Suprapubic skin (tissue), 4 donors: ENCODE data around the gene FBXL20. TPM values are rescaled to one million over a fixed set of nuclear protein-coding genes. Genes with fewer than 3 reads are reported as not detected.

Experiments used
- DNase-seq, 2 donors: peaks; one replicate each; pipeline ENCODE4 v3.0.0-alpha.2; 2019; ENCODE audit warnings: low spot score in 2 of 2
- H3K27ac ChIP-seq: fragments of 200-600 bp; sonication (generic); one replicate; pipeline ENCODE4 v1.5.1; 2019
- H3K27me3 ChIP-seq: fragments of 200-600 bp; sonication (generic); one replicate; pipeline ENCODE4 v1.5.1; 2019
- H3K36me3 ChIP-seq: fragments of 200-600 bp; sonication (generic); one replicate; pipeline ENCODE4 v1.5.1; 2019
- H3K4me1 ChIP-seq: fragments of 200-600 bp; sonication (generic); one replicate; pipeline ENCODE4 v1.5.1; 2019
- H3K4me3 ChIP-seq: fragments of 200-600 bp; sonication (generic); one replicate; pipeline ENCODE4 v1.5.1; 2019; ENCODE audit warnings: mild to moderate bottlenecking
- H3K9me3 ChIP-seq: fragments of 200-600 bp; sonication (generic); one replicate; pipeline ENCODE4 v1.5.1; 2019
- CTCF ChIP-seq, 2 donors: fragments of 200-600 bp in 1 of 2; fragments of 450-650 bp in 1 of 2; sonication (generic) in 1 of 2; IDR thresholded peaks; one replicate each; pipeline ENCODE4 v1.5.1; 2016 to 2019; ENCODE audit warnings: antibody characterized with exemption in 2 of 2, mild to moderate bottlenecking in 1 of 2, moderate library complexity in 1 of 2
- EP300 ChIP-seq: sonication (generic); formaldehyde crosslinking; IDR thresholded peaks from one replicate; pipeline ENCODE4 v1.6.1; 2017; ENCODE audit warnings: antibody characterized with exemption
- POLR2A ChIP-seq, 2 donors: fragments of 450-650 bp; IDR thresholded peaks; one replicate each; pipeline ENCODE4 v1.6.1; 2017; ENCODE audit warnings: antibody characterized with exemption in 2 of 2, mild to moderate bottlenecking in 2 of 2, moderate library complexity in 2 of 2
- POLR2AphosphoS5 ChIP-seq, 3 donors: sonication (generic); formaldehyde crosslinking; IDR thresholded peaks; one replicate each; pipeline ENCODE4 v1.6.1; 2017; ENCODE audit warnings: antibody characterized with exemption in 3 of 3
- WGBS: methylation state at CpG from one replicate; pipeline ENCODE4 v1.1.5; 2018; 5-methylcytosine and 5-hydroxymethylcytosine counted together
- total RNA-seq, 4 donors: library from RNA; depleted of rRNA; stranded (reverse); fragments of >200 nt; gene quantifications; one replicate each; pipeline ENCODE4 v1.1.0, GENCODE V29; 2016

The FBXL20 gene
- total RNA-seq, 4 donors from 2014 or later: 21.0 to 40.7 (median 26.4) TPM

- WGBS: 52% methylated on average over 4 of the region's 4 CpGs
- Histone ChIP-seq H3K4me3 (no peak overlapping the region), H3K27ac (peak overlapping the region; percentile 48), H3K36me3 (no peaks in the 10 kb centered on the region), H3K9me3 (no peaks in the 10 kb centered on the region), H3K27me3 (no peaks in the 10 kb centered on the region), H3K4me1 (peaks cover 15% of the 10 kb centered on the region)
- no peak for DNase-seq
- TF ChIP-seq CTCF (IDR thresholded peaks at IDR 0.05) (no peak), POLR2A (IDR thresholded peaks at IDR 0.05) (no peak), POLR2AphosphoS5 (IDR thresholded peaks at IDR 0.05) (no peak), EP300 (no peak)
Measured at GRCh38 chr17:39365242-39365641, 36.2 kb downstream of the FBXL20 start.

GRCh38 chr17:39364236-39365025 is 37.0 kb downstream of the FBXL20 start:
- WGBS: 76% methylated on average over 8 of the region's 8 CpGs
- Histone ChIP-seq H3K4me1 (peaks cover 18% of the 10 kb centered on the region), H3K36me3 (no peaks in the 10 kb centered on the region), H3K9me3 (no peaks in the 10 kb centered on the region), H3K27ac (peak overlapping the region; percentile 3), H3K27me3 (no peaks in the 10 kb centered on the region), H3K4me3 (no peak overlapping the region)
- DNase-seq: no peak
- TF ChIP-seq CTCF (IDR thresholded peaks at IDR 0.05): no peak
- no peak for TF ChIP-seq POLR2A (IDR thresholded peaks at IDR 0.05)
- TF ChIP-seq EP300: no peak

- TF ChIP-seq EP300: no peak
- TF ChIP-seq POLR2A (IDR thresholded peaks at IDR 0.05): no peak
- no peak for TF ChIP-seq CTCF (IDR thresholded peaks at IDR 0.05)
- no peak for TF ChIP-seq POLR2AphosphoS5 (IDR thresholded peaks at IDR 0.05)
- no peaks in the 10 kb centered on the region for H3K36me3 ChIP-seq
- no peak overlapping the region for H3K27ac ChIP-seq
- no peak overlapping the region for H3K4me3 ChIP-seq
- 96% methylated on average over 1 of the region's 1 CpG for WGBS
- peaks cover 16% of the 10 kb centered on the region for H3K4me1 ChIP-seq
- DNase-seq: no peak
- no peaks in the 10 kb centered on the region for H3K27me3 ChIP-seq
- no peaks in the 10 kb centered on the region for H3K9me3 ChIP-seq
Measured at GRCh38 chr17:39361064-39361463, 40.4 kb downstream of the FBXL20 start.

GRCh38 chr17:39360537-39360936 is 40.9 kb downstream of the FBXL20 start:
- Histone ChIP-seq H3K4me1 (peaks cover 13% of the 10 kb centered on the region), H3K27ac (no peak overlapping the region), H3K4me3 (no peak overlapping the region), H3K36me3 (no peaks in the 10 kb centered on the region), H3K27me3 (no peaks in the 10 kb centered on the region), H3K9me3 (no peaks in the 10 kb centered on the region)
- WGBS: 92% methylated on average over 3 of the region's 3 CpGs
- no peak for TF ChIP-seq POLR2A (IDR thresholded peaks at IDR 0.05)
- no peak for TF ChIP-seq EP300
- no peak for TF ChIP-seq POLR2AphosphoS5 (IDR thresholded peaks at IDR 0.05)
- TF ChIP-seq CTCF (IDR thresholded peaks at IDR 0.05): no peak
- no peak for DNase-seq

- Histone ChIP-seq H3K36me3 (no peaks in the 10 kb centered on the region), H3K27ac (no peak overlapping the region), H3K27me3 (no peaks in the 10 kb centered on the region), H3K4me3 (no peak overlapping the region), H3K9me3 (no peaks in the 10 kb centered on the region), H3K4me1 (peaks cover 13% of the 10 kb centered on the region)
- TF ChIP-seq EP300 (no peak), POLR2AphosphoS5 (IDR thresholded peaks at IDR 0.05) (no peak), CTCF (IDR thresholded peaks at IDR 0.05) (no peak), POLR2A (IDR thresholded peaks at IDR 0.05) (no peak)
- DNase-seq: no peak
- 93% methylated on average over 1 of the region's 1 CpG for WGBS
Measured at GRCh38 chr17:39359994-39360393, 41.4 kb downstream of the FBXL20 start.
